Karpas-422 (cell line): Measurements from ENCODE around the gene KCNQ1. TPM values are rescaled to one million over a fixed set of nuclear protein-coding genes. Genes with fewer than 3 reads are reported as not detected.

Source experiments
- DNase-seq: peaks from one replicate; pipeline ENCODE4 v3.0.0-alpha.2; 2015
- H2AFZ ChIP-seq: fragments of 200-600 bp; sonication (generic); 2 replicates; pipeline ENCODE4 v1.6.1; 2014; ENCODE audit warnings: antibody characterized with exemption, low read length, mixed read lengths
- H3K27ac ChIP-seq: fragments of 200-600 bp; sonication (generic); 2 replicates; pipeline ENCODE4 v1.5.1; 2014; ENCODE audit warnings: mild to moderate bottlenecking, low read length, moderate library complexity
- H3K27me3 ChIP-seq: fragments of 200-600 bp; sonication (generic); 2 replicates; pipeline ENCODE4 v1.6.1; 2014; ENCODE audit warnings: low read length, mixed read lengths
- H3K36me3 ChIP-seq: fragments of 200-600 bp; sonication (generic); 2 replicates; pipeline ENCODE4 v1.6.1; 2014; ENCODE audit warnings: low read length, mixed read lengths; ENCODE audit not compliant: insufficient read depth
- H3K4me1 ChIP-seq: fragments of 200-600 bp; sonication (generic); 2 replicates; pipeline ENCODE4 v1.6.1; 2014; ENCODE audit warnings: mild to moderate bottlenecking, low read length, mixed read lengths
- H3K4me2 ChIP-seq: fragments of 200-600 bp; sonication (generic); 2 replicates; pipeline ENCODE4 v1.6.1; 2014; ENCODE audit warnings: low read length, low read depth, mild to moderate bottlenecking; ENCODE audit not compliant: poor library complexity, severe bottlenecking
- H3K4me3 ChIP-seq: fragments of 200-600 bp; sonication (generic); 2 replicates; pipeline ENCODE4 v1.5.1; 2014; ENCODE audit warnings: mild to moderate bottlenecking, antibody characterized with exemption, low read length, mixed read lengths
- H3K79me2 ChIP-seq: fragments of 200-600 bp; sonication (generic); 2 replicates; pipeline ENCODE4 v1.6.1; 2014; ENCODE audit warnings: mild to moderate bottlenecking, low read length, mixed read lengths
- H3K9ac ChIP-seq: fragments of 200-600 bp; sonication (generic); 2 replicates; pipeline ENCODE4 v1.6.0; 2014; ENCODE audit warnings: low read length
- H3K9me2 ChIP-seq: fragments of 200-600 bp; sonication (generic), shearing (Covaris generic); replicated peaks from 2 replicates; pipeline ENCODE4 v1.6.0; 2014; ENCODE audit warnings: mild to moderate bottlenecking, low read length, moderate library complexity; ENCODE audit not compliant: insufficient read depth
- H3K9me3 ChIP-seq: fragments of 300-700, 200-600 bp; sonication (generic); 2 replicates; pipeline ENCODE4 v1.6.1; 2014; ENCODE audit warnings: low read length, mixed read lengths
- H4K20me1 ChIP-seq: fragments of 200-600 bp; sonication (generic); 2 replicates; pipeline ENCODE4 v1.6.1; 2014; ENCODE audit warnings: mild to moderate bottlenecking, antibody characterized with exemption, low read length, low read depth; ENCODE audit not compliant: insufficient read depth
- total RNA-seq: library from RNA; depleted of rRNA; stranded (reverse); fragments of >200 nt; shearing (Covaris generic); gene quantifications from 2 replicates; pipeline ENCODE4 v1.2.3, GENCODE V29; 2014; ENCODE audit warnings: low replicate concordance

KCNQ1 gene
- total RNA-seq, 1 experiment from 2014 or later: not detected

GRCh38 chr11:2678396-2678795, 233.6 kb downstream of the KCNQ1 start:
- no peaks in the 10 kb centered on the region for H3K27me3 ChIP-seq

GRCh38 chr11:2679011-2679676, 234.3 kb downstream of the KCNQ1 start:
- no peaks in the 10 kb centered on the region for H3K36me3 ChIP-seq
- no peaks in the 10 kb centered on the region for H3K9me3 ChIP-seq
- DNase-seq: no peak
- H4K20me1 ChIP-seq: no peaks in the 10 kb centered on the region
- no peak overlapping the region for H2AFZ ChIP-seq
- H3K9me2 ChIP-seq: no peaks in the 10 kb centered on the region
- H3K27ac ChIP-seq: no peak overlapping the region
- H3K4me3 ChIP-seq: no peak overlapping the region
- H3K4me1 ChIP-seq: peaks cover 61% of the 10 kb centered on the region
- no peak overlapping the region for H3K4me2 ChIP-seq
- H3K79me2 ChIP-seq: peaks cover 74% of the 10 kb centered on the region
- H3K27me3 ChIP-seq: no peaks in the 10 kb centered on the region
- no peak overlapping the region for H3K9ac ChIP-seq

More at GRCh38 chr11:2678396-2678795, 233.6 kb downstream of the KCNQ1 start:
- no peak for DNase-seq
- Histone ChIP-seq H3K9me3 (no peaks in the 10 kb centered on the region), H3K4me1 (peaks cover 53% of the 10 kb centered on the region), H3K36me3 (no peaks in the 10 kb centered on the region), H3K79me2 (peaks cover 76% of the 10 kb centered on the region), H3K27ac (no peak overlapping the region), H3K4me2 (no peak overlapping the region), H3K9me2 (no peaks in the 10 kb centered on the region), H3K4me3 (no peak overlapping the region), H3K9ac (no peak overlapping the region), H2AFZ (no peak overlapping the region), H4K20me1 (no peaks in the 10 kb centered on the region)

GRCh38 chr11:2681408-2682145, 236.8 kb downstream of the KCNQ1 start:
- peak overlapping the region; percentile 42; the same call in 1 of the 2 replicates for H2AFZ ChIP-seq
- H3K9me2 ChIP-seq: no peaks in the 10 kb centered on the region
- no peaks in the 10 kb centered on the region; the same call in 1 of the 2 replicates for H4K20me1 ChIP-seq
- peak; percentile 53 for DNase-seq
- H3K4me1 ChIP-seq: peaks cover 67% of the 10 kb centered on the region
- peak overlapping the region; percentile 34; the same call in 1 of the 2 replicates for H3K4me3 ChIP-seq
- peaks cover 68% of the 10 kb centered on the region for H3K79me2 ChIP-seq
- H3K27me3 ChIP-seq: no peaks in the 10 kb centered on the region
- H3K36me3 ChIP-seq: no peaks in the 10 kb centered on the region
- peak overlapping the region; percentile 52 for H3K4me2 ChIP-seq
- peak overlapping the region; percentile 49 for H3K27ac ChIP-seq
- H3K9me3 ChIP-seq: no peaks in the 10 kb centered on the region
- H3K9ac ChIP-seq: peak overlapping the region; percentile 22; the same call in 1 of the 2 replicates

- no peak overlapping the region for H3K4me3 ChIP-seq
- H3K27me3 ChIP-seq: no peaks in the 10 kb centered on the region
- no peaks in the 10 kb centered on the region for H3K9me3 ChIP-seq
- no peaks in the 10 kb centered on the region for H3K36me3 ChIP-seq
- no peak overlapping the region for H3K27ac ChIP-seq
- H2AFZ ChIP-seq: no peak overlapping the region
- peaks cover 17% of the 10 kb centered on the region; the same call in 1 of the 2 replicates for H4K20me1 ChIP-seq
- no peaks in the 10 kb centered on the region for H3K9me2 ChIP-seq
- H3K79me2 ChIP-seq: peaks cover 67% of the 10 kb centered on the region
- no peak overlapping the region for H3K9ac ChIP-seq
- H3K4me2 ChIP-seq: no peak overlapping the region
- H3K4me1 ChIP-seq: peaks cover 50% of the 10 kb centered on the region
- DNase-seq: no peak
These were observed 239.0 kb downstream of the KCNQ1 start for GRCh38 chr11:2683806-2684205.

- no peaks in the 10 kb centered on the region for H3K36me3 ChIP-seq
- H3K9ac ChIP-seq: no peak overlapping the region
- no peaks in the 10 kb centered on the region for H3K9me2 ChIP-seq
- H3K27ac ChIP-seq: no peak overlapping the region
- no peak overlapping the region for H2AFZ ChIP-seq
- H4K20me1 ChIP-seq: peaks cover 24% of the 10 kb centered on the region; the same call in 1 of the 2 replicates
- peaks cover 67% of the 10 kb centered on the region for H3K79me2 ChIP-seq
- H3K4me3 ChIP-seq: no peak overlapping the region
- H3K27me3 ChIP-seq: no peaks in the 10 kb centered on the region
- no peak for DNase-seq
- peaks cover 54% of the 10 kb centered on the region for H3K4me1 ChIP-seq
- H3K4me2 ChIP-seq: no peak overlapping the region
- H3K9me3 ChIP-seq: no peaks in the 10 kb centered on the region
These were observed 239.8 kb downstream of the KCNQ1 start for GRCh38 chr11:2684581-2684980.

- Histone ChIP-seq H3K36me3 (no peaks in the 10 kb centered on the region), H3K27ac (no peak overlapping the region), H3K9me2 (no peaks in the 10 kb centered on the region), H3K79me2 (peaks cover 70% of the 10 kb centered on the region), H3K9ac (no peak overlapping the region), H3K27me3 (no peaks in the 10 kb centered on the region), H3K9me3 (no peaks in the 10 kb centered on the region), H3K4me1 (peaks cover 59% of the 10 kb centered on the region), H3K4me3 (no peak overlapping the region), H3K4me2 (no peak overlapping the region), H2AFZ (no peak overlapping the region), H4K20me1 (peaks cover 27% of the 10 kb centered on the region; the same call in 1 of the 2 replicates)
- no peak for DNase-seq
These were observed 240.2 kb downstream of the KCNQ1 start for GRCh38 chr11:2685051-2685450.

GRCh38 chr11:2685566-2686359, 241.0 kb downstream of the KCNQ1 start:
- Histone ChIP-seq H3K9me3 (no peaks in the 10 kb centered on the region), H3K27ac (no peak overlapping the region), H3K4me3 (no peak overlapping the region), H3K9me2 (no peaks in the 10 kb centered on the region), H3K4me2 (no peak overlapping the region), H3K9ac (no peak overlapping the region), H3K36me3 (no peaks in the 10 kb centered on the region), H3K27me3 (no peaks in the 10 kb centered on the region), H3K79me2 (peaks cover 71% of the 10 kb centered on the region), H2AFZ (no peak overlapping the region), H4K20me1 (peaks cover 34% of the 10 kb centered on the region; the same call in 1 of the 2 replicates), H3K4me1 (peaks cover 65% of the 10 kb centered on the region)
- DNase-seq: no peak
